ENCODE results near the gene IRX4.
A peak's percentile ranks its signal among the peaks of the same experiment; 100 is the strongest.

The IRX4 gene

GRCh38 chr5:1835431-1835830, 47.3 kb downstream of the IRX4 start:
- DNase-seq = no peak

DNA sequence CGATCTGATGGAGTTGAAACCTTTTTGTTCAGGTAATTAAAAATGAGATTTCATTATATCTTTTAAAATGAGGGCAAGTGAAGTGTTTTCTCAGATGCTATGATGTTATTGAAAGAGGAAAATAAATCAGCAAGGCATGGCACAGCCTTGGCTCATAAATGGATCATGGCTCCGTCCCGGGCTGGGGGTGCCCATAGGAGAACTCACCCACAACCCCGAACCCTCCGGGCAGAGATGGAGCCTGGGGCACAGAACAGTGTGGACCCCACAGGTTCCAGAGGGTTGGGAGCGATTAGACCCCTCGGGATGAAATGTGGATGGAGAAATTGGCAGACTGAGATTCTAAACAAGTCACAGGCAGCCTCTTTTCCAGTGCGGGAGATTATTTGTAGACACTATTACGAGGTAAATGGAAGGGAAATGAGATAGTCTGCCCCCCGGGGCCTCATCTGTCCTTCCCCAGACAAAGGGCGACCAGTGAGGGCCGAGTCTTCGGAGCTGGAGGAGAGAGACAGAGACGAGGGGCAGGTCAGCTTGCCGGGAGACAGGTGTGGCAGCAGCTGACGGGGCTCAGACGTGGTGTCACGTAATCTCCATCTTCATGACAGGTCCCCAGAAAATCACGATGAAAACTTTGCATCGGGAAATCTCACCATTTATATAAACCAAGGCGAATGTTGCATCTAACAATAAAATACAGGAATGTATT, 47.9 kb downstream of the IRX4 start:
- peak; percentile 10 for DNase-seq

DNA sequence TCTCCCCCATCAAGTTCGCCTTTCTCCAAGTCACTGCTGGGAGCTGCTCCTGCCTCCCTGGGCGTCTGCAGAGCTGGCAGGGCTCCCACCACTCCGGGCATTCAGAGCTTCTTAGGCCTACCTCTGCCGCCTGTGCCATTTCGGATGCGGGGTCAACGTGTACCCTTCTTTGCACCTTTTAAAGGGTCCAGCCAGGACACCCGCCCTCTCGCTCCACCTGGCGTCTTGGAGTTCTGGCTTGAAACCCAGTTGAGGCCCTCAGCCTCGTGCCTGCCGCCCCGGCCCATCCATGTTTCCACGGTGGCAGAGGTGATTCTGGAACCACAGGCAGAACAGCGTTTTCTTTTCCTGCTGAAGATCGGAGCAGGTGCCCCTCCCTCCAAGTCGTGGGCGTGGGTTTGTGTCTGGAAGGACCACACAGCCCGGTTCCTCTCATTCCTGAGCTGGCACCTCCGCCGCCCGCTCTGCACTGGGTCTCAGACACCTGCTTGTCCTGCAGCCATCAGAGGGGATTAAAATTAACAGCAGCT, 48.6 kb downstream of the IRX4 start:
- no peak for DNase-seq

DNA sequence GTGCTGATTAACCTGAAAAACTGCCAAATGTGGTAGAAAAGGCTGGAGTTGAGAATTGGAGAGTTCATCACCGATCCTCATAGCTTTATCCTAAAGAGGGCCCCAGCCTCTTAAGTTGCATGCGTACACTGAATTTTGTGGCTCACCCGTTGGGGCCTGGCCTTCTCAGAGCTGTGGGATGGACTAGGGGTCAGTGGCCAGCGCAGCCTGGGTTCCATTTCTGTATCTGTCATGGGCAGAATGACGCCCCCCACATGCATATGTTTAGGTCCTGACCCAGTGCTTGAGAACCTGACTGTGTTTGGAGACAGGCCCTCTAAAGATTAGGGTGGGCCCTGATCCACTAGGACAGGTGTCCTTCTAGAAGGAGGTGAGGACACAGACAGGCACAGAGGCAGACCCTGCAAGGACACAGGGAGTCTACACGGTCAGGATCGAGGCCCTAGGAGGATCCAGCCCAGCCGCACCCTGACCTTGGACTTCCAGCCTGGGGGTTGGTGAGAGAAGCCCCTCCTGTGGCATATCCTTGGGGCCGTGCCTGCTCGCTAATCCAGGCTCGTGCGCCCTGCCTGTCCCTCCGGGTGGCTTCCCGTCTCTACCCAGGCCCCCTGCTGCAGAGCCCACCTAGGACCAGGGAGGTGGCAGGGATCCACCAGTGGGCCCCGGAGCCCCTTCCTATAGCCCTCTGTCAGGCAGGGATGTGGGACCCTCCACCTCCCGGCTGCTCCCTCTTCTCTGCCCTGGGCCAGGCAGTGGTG, 49.3 kb downstream of the IRX4 start:
- no peak for DNase-seq

DNA sequence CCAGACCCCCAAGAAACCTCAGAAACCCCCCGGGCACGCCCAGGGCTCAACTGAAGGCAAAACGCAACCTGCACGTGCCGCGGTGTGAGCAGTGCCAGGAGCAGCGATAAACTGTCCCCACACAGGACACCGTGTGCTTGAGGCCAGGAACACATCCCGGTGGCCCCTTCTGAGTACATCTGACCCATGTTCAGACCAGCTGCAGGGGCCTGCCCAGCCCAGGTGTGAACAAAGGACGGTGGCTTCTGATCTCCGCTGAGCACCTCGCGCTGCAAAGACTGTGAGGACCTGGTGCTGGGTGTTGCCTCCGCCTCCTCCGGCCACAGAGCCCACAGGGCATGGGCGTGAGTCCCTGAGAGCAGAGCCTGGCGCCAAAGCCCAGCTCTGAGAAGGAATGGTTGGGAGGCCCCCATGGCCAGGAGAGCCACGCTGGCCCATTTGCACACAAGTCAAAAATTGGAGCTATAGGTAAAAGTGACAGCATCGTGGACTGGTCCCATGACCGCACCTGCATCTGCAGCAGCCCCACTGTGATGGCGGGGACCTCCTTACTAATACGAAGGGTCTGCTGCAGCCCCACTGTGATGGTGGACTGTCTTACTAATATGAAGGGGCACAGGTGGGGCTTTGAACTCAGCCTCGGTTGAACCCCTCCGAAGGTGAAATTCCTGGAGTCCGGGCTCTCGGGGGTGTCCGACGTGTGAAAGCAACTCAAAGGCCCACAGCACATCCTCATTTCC, 50.0 kb downstream of the IRX4 start:
- DNase-seq = no peak

DNA sequence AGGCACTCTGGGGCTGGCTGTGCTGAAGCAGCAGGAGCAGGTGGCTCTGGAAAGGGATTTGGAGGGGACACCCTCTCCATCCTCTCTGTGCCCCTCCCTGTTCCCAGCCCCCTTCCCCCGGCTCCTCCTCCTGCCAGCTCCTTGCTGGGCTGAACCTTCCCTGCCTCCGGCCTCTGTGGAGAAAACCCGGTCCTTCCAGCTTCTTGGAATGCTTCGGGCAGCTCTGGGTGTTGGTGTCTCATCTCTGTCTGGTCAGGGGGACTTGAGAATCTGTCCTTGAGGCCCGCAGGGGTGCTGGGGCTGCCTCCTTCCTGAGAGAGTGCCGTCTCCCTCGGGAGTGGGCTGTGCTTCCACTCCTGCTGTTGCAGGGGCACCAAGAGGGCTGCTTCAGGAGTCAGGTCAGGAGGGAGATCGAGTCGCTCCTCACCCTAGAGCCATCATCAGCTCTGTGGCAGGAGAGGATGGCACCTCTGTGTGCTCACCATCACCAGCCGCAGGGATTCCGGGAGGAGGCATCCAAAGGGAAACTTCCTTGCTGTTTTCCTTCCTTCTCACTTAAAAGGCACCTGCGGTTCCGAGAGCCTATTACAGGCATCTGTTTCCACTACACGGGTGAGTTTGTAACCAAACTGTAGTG, 50.9 kb downstream of the IRX4 start:
- DNase-seq = no peak

DNA sequence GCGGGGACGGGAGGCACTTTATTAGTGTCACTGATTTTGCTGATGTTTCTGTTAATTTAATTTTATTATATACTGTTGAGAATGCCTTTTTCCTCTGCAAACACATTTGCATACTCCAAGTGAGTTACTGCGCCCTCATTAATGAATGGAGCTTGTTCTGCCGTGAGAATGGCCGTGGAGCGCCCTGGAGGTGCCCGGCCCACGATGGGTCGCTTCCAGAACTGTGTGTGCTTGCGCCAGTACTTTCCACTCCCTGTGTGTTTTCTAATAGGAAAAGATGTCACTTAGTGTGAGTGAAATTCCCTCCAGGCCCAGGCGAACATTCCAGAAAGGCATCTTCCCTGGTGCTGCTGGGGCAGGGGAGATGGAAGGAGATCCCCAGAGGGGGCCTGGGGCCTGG, 51.5 kb downstream of the IRX4 start:
- no peak for DNase-seq

DNA sequence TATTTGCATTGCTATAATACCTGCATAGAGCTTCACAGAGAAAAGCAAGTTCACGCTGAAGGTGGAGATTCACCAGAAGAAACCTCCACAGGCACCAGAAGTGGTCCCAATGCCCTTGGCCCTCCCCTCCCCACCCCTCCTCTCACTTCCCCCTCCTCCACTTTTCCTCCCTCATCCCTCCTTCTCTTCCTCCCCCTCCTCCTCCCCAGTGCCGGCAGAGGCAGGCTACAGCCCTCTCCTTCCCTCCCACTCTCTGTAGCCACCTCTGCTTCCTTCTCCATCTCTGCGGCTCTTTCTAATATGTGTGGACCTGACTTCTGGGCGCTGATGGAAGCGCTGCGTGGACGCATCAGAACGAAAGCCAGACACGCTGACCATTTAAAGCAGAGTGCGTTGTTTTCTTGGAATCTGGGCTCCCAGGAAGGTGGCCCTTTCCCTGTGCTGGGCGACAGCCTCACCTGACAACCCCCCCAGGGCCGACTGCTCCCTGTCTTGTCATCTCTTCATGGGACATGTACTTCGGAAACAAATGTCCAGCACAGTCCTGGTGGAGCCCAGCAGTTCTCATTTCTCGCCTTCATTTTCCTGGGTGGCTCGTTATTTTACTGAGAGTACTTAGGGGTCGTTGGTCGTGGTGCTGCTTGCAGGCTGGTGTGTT, 52.0 kb downstream of the IRX4 start:
- no peak for DNase-seq

DNA sequence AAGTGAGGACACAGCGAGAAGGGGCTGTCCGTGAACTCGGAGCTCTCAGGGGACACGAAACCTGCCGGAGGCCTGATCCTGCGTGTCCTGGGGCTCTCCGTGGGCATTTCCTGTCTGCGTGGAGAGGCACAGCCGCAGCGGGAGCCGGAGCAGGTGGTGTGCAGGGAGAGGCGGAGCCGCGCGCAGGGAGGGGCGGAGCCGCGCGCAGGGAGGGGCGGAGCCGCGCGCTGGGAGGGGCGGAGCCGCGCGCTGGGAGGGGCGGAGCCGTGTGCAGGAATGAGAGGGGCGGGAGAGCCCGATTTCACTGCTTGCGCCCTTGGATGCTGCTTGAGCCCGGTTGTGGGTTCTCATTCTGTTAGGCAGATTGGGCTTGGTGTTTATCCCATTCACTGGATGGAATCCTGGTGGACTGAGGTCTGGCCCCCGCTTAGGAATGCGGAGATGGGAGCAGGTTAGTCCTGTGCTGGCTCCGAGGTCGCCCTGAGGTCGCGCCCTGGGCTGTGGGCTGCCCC, 54.8 kb downstream of the IRX4 start:
- DNase-seq = no peak

Data from NCI-H1417 treated with DMSO at 0.1 percent for 48 hours (cell line).